ENCODE results near the gene ERC2.

DNA sequence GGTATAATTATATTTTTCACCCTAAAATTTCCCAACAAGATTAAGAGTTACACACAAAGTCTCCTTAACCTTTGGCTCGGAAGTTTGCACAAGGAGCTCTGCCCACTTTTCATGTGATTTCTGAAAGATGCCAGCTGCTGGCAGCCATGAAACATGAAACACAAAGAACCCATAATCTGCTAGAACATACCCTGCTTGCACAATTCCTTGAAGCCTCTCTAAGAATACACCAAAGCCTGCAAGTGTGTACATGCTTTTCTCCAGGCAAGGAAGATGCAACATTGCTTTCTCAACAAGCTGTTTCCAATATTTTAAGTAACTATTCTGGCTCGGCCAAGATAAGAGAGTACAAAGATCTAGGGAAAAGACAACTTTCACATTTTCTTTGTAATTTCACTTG is 799.1 kb downstream of the ERC2 start:
- no peak for TF ChIP-seq MYC (IDR thresholded peaks at IDR 0.05; ENCODE audit: low read depth, low read length)
- TF ChIP-seq, protein P1, sequence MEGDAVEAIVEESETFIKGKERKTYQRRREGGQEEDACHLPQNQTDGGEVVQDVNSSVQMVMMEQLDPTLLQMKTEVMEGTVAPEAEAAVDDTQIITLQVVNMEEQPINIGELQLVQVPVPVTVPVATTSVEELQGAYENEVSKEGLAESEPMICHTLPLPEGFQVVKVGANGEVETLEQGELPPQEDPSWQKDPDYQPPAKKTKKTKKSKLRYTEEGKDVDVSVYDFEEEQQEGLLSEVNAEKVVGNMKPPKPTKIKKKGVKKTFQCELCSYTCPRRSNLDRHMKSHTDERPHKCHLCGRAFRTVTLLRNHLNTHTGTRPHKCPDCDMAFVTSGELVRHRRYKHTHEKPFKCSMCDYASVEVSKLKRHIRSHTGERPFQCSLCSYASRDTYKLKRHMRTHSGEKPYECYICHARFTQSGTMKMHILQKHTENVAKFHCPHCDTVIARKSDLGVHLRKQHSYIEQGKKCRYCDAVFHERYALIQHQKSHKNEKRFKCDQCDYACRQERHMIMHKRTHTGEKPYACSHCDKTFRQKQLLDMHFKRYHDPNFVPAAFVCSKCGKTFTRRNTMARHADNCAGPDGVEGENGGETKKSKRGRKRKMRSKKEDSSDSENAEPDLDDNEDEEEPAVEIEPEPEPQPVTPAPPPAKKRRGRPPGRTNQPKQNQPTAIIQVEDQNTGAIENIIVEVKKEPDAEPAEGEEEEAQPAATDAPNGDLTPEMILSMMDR (IDR thresholded peaks at IDR 0.05; ENCODE audit: extremely low read depth in 1 of 2, insufficient read depth in 1 of 2, low read depth in 1 of 2, low read length in 2 of 2): no peak
- TF ChIP-seq, protein P2, sequence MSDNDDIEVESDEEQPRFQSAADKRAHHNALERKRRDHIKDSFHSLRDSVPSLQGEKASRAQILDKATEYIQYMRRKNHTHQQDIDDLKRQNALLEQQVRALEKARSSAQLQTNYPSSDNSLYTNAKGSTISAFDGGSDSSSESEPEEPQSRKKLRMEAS (IDR thresholded peaks at IDR 0.05; ENCODE audit: insufficient read depth, insufficient read length): no peak
